ENCODE results near the gene CFAP92.

CFAP92 gene

DNA sequence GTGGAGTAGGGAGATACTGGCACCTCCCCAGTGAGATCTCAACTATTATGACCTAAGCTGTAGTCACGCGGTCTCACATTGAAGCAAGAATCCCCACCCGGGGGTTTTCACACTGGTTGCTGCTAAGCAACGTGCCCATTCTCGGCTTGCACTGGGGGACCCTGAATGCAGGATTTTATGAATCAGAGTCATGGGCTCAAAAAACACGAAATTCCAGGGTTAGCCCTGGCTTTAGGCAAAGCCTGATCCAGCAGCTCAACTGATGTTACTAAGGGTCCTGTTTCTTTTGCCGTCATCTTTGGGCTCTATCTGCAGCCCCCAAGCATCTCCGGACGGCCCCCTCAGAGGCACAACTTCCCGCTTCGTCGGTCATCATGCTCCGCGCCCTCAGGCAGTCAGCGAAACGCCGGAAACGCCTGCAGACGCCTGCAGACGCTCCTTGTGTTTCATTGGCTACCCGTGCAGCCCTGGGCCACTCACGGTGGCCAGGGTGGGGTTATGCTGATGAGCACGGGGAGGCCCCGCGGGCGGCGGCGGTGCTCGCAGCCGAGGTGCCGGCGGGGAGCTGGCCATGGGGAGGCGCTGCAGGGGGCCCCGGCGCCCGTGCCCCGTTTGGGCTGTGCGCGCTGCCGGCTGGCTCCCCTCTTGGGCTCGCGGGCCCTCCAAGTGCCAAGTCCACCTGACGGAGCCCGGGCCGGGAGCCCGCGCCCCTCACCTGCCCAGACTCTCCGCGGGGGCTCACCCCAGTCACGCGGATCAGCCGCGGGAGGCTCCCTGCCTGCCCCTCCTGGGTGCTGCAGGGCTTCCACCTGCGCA is 33.1 kb upstream of the CFAP92 start:
- DNase-seq (ENCODE audit: low spot score), result peak; percentile 82

DNA sequence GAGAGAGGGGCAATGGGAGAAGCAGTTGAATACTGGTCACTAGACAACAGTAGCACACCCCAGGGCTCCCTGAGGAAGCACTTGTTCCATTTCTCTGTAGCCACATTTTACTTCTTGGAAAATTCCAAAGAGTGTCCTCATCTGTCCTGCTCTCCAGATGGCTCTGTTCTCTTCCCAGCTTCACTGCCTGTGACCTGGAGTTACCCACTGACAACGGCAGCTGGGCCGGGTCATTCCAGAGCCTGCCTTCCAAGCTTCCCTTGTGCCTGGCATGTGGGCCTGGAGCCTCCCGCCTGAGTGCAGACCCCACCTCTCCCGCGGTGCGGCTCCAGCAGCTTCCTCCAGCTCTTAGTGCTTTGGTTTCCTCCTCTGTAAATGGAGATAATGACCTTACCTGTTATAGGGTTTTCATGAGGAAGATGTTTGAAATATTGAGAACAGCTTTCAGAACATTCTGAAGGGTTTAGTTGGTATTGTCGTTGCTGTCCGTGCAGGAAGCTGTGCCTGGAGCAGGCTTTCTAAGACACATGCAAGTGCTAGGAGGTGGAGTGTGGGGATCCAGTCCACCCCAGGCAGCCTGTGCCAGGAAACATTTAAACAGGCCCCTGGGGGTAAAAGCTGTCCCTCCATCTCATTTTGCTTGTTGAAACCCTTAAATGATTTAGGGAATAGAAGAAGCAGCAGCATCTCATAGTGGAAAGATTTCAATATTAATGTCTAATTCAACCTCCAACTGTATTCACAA is 32.0 kb upstream of the CFAP92 start:
- peak; percentile 70 for DNase-seq (ENCODE audit: low spot score)

DNA sequence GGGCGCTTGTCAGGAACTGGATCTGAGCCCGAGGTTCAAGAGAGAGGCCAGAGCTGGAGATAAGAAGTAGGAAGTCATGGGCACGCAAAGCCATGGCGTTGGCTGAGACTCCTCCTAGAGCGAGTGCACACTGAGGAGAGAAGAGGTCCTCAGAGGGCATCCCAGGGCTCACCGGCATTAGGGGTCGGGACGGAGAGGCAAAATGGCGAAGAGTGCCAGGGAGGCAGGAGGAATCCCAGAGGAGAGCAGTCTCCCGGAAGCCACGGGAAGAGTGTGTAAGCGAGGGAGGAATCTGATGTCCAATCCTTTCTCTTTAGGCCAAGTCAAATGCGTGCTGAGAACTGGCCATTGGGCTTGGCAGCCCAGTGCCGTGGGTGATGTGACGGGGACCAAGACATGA is 31.2 kb upstream of the CFAP92 start:
- DNase-seq (ENCODE audit: low spot score), result no peak

DNA sequence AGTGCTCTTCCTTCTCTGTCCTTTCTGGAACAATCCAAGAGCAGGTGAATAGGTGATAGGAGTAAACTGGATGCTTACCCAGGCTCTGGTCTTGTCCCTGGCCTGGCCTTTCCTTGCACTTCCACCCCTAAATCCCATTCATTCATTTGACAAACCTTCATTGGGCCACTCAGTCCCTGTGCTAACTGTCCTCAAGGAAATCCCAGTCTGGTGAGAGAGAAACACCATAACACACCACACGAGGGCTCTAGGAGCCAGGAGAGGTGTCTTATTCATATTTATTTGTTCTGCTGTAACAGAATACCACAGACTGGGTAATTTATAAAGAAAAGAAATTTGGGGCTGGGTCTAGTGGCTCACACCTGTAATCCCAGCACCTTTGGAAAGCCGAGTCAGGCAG is 30.0 kb upstream of the CFAP92 start:
- DNase-seq (ENCODE audit: low spot score), result no peak

DNA sequence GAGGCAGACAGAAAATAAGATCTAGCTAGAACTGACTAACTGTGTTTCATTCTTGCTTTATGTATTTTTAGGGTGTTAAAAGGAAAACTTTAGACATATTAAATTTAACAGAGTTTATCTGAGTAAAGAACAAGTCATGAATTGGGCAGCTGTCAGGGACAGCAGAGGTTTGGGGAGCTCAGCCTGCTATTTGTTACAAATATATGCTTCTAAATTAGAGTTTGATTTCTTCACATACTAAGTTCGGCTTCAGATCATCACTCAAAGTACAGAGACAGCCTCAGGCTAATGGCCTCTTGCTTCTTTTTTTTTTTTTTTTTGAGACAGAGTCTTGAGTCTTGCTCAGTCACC is 29.1 kb upstream of the CFAP92 start:
- DNase-seq (ENCODE audit: low spot score), result no peak

DNA sequence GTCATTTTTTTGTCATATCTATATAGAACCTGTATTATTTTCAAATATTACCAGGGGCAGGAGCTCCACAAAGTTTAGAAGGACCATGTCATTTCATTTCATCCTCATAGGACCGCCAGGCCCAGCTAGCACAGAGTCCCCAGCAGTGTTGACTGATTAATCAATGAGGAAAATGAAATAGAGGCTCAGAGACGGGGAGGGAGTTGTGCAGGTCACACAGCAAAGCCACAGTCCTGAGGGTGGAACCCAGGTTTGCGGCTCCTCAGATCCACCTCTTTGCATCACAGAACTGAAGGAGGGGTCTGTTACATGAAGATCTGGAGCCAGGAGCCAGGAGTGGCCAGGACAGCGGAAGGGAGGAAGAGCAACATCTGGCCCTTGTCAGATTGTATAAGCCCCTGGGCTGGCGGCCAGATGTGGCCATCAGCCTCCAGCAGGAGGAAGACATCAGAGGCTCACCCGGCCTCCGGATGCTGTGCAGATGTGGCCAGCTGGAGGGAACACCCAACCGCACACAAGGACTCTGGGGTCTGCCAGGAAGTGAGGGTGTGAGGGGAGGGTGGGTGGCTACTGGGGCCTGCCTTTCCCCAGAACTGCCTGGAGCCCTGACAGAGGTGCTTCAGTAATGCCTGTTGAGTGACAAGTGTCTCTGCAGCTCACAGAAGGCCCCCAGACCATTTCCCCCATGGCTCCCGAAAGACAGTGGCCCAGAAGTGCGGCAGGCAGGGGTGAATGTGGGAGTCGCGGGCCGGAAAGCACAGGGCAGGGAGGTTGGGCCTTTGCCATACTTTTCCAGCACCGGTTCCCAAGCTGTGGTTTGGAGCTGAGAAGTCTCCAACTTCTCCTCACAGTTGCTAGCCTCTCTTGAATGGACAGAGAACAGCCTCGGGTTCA is 28.5 kb upstream of the CFAP92 start:
- DNase-seq (ENCODE audit: low spot score), result peak; percentile 59

DNA sequence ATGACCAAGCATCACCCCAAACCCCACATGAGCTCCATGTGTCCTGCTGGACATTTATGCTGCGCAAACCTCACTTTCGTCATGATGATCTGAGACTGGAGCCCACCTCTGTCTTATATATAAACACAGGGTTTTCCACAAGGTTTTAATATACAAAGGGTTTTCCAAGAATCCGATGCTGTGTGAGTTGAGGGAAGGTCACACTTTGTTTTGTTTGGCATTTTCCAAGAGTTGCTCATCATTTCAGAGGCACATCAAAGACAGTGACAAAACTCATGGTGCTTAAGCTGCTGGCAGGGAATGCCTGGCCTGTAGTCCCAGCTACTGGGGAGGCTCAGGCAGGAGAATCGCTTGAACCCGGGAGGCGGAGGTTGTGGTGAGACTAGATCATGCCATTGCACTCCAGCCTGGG is 27.3 kb upstream of the CFAP92 start:
- DNase-seq (ENCODE audit: low spot score), result peak; percentile 64

DNA sequence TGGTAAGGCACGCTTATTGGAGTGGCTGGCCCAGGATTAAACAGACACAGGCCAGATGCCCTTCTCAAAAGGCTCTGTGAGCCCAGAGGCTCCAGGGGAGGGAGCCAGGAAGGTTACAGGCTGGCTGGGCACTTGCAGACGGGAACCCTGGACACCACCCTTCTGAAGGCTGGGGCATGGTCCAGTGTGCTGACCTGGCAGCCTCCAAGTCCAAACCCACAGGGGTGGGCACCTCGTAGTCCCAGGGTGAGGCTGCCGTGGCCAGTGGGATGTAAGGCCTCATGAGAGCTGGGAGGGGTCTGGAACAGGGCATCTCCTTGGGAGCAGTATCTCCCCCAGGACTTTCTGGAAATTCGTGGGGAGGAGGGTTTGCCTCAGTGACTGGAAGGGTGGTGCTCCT is 26.8 kb upstream of the CFAP92 start:
- DNase-seq (ENCODE audit: low spot score), result no peak

DNA sequence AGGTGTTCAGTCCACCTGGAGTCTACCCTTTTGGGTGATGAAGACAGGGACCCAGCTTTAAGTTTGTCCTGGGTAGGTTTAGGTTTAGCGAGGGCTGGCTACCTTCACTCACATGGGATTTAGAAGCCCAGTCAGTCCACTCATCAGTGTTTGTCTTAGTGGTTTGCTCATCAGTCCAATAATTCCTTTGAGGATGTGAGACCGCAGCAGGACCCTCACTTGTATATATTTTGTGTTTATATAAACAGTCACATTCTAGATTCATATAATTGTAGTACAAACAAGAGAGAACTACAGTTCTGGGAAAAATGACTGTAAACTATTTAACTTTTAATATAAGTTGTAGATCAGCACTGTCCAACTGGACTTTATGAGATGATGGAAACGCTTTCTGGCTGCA is 25.4 kb upstream of the CFAP92 start:
- no peak for DNase-seq (ENCODE audit: low spot score)

DNA sequence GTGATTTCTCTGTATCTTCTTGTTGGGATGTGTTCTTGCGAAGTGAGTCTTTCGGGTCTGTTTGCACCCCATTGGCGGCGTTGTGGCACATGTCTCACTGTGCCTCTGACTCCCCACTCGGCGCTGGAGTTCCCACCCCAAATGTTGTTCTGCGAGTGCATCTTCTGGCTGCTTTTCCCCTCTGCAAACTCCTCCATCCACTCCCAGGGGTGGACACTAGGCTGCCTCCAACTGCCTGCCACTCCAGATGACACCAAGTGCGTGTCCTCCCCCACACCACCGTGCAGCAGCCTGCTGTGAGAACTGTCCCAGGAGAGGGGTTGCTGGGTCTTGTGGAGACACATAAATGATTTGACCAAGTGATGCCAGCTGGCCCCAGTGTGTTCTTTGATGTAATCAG is 24.9 kb upstream of the CFAP92 start:
- no peak for DNase-seq (ENCODE audit: low spot score)

DNA sequence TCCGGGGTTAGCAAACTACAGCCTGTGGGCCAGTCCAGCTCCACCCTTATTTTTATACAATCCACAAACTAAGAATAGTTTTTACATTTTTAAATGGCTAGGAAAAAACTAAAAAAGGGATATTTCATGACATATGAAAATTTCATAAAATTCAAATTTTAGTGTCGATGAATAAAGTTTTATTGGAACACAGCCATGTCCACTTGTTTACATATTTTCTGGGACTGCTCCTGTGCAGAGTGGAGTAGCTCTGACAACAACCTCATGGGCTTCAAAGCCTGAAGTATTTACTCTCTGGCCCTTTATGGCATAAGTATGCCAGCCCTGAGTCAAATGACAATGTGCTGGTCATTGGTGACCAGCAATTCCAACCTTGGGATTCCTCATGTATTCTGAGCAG is 24.4 kb upstream of the CFAP92 start:
- DNase-seq (ENCODE audit: low spot score), result no peak

DNA sequence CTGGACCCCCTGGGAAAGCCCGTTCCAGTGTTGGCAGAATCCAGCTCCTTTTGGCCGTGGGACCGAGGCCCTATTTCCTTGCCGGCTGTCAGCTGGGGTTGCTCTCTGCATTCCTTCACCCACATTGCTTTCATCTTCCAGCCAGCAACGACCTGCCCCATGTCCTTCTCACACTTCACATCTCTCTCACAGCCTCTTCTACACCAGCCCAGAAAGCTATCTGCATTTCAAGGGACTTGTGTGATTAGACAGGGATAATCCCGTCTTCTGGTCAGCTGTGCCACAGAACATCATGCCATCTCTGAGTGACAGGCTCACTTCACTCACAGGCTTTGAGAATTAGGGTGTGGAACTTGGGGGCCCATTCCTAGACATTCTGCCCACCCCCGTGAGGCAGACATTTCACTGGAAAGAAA is 23.6 kb upstream of the CFAP92 start:
- DNase-seq (ENCODE audit: low spot score), result no peak

DNA sequence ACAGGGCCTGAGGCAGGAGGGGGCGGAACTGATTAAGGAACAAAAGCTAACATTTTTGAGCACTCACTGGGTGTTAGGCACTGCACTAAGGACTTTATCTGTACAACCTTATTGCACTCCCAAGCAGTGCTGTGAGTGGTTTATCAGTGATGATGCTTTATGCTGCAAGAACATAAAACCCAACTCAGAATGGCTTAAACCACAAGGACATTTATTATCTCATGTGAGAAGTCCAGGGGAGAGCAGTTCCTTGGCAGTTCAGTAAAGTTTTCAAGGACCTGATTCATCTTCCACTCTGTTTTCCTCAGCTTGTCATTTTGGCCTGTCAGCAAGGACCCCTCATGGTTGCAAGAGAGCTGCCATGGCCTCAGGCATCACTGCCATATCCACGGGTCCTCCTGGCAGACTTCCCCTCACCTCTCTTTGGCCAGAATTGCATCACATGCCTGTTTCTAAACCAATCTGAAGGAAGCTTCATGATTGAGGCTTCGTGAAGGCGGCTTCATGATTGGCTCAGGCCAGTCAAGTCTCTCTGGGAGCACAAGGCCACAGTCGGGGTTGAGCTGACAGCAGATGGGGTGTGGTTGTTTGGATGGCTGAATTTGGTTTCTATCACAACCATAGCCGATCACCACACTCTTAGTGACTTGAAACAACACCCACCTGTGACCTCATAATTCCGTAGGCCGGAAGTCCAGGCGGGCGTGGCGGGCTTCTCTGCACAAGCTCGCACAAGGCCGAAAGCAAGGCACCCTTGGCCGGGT is 23.0 kb upstream of the CFAP92 start:
- DNase-seq (ENCODE audit: low spot score), result no peak

DNA sequence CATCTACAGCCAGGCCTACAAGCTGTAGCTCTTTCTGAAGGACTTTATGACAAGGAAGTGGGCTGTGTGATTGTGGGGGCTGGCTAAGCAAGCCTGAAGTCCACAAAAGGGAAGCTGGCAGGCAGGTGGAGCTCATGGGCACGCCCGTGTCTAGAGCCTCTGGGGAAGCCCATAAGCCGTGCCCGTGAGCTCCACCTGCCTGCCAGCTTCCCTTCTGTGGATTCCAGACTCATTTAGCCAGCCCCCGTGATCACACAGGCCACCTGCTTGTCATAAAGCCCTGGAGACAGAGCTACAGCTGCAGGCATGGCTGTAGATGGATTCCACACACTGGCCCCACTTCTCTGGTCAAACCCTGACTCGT is 22.5 kb upstream of the CFAP92 start:
- DNase-seq (ENCODE audit: low spot score), result no peak

DNA sequence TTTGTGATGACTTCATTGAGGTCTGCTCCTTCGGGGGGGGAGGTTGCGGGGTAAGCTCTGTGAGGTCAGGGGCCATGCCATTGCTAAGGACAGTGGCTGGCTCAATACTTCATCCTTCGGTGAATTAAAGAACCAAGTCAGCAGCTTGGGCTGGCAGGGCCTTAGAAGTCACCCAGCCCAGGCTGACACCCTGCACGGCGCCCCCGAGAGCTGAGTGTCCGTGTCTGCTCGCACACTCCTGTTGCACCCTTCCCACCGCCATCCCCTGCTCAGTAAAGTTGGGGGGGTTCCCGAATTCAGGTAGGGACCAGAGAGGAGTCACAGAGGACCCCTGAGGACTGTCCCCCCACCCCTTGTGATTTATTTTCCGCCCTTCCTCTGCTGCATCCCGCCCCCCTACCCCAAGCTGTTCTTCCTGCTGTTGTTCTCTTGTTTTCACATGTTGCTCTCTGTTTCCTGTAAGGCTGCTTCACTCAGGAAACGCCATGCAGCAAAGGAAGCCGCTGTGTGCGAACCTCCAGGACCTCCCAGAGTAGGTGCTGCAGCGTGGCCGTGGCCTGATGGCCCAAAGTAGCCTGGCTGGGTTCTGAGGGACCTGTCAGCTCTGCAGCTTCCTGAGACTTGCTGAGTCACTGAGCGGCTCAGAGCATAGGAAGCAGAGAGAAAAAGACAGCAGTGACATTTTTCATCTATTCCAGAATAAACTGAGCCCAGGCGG is 21.7 kb upstream of the CFAP92 start:
- DNase-seq (ENCODE audit: low spot score), result no peak

DNA sequence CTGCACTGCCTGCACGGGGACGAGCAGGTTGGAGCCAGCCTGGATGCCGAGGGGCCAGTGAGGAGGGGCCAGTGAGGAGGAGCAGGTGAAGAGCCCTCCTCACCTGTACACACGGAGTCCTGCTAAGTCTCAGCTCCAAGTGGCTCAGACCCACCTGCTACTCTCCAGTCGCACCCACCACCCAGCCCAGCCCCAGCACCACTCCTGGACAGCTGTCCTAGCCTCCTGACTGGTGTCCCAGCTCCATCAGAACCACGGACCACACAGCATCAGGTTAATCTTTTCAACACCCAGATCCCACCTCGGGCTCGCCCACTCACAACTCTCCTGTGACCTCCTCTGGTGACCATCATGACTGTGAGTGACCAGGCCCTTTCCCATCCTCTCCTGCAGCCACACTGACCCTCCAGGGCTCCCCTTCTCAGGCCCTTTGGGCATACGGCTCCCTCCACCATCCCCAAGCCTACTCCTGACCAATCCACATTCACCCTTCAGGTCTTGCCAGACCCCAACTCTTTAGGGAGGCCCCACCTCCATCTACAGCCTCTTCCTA is 21.0 kb upstream of the CFAP92 start:
- DNase-seq (ENCODE audit: low spot score), result no peak

DNA sequence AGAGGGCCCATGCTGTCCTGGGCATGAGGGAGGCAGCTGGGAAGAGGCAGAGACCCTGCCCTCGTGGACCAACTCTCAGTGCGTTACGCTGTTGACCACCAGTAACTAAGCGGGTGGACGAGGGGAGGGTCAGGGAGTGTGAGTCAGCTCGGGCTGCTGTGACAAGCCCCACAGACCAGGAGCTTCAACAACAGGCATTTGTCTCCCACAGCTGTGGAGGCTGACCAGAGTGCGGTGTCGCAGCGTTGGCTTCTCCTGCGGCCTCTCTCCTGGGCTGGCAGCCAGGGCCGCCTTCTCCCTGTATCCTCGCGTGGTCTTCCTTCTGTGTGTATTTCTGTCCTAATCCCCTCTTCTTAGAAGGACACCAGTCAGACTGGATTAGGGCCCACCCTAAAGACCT is 20.3 kb upstream of the CFAP92 start:
- DNase-seq (ENCODE audit: low spot score), result no peak

DNA sequence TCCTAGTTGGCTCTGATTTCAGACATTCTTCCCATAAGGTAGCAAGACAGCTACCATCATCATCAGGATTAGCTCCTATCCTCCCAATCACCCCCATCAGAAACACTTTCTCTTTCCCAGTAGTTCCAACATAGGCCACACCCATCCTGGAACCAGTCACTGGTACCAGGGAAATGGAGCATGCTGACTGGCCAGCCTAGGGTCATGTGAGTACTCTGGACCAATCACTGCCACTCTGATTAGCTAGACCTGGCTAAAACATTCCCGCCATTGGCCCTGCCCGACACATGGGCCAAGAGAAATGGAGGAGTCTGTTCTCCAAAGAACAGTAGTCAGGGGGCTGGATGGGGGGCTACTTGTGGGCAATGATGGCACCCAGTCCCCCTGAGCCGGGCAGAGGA is 19.6 kb upstream of the CFAP92 start:
- no peak for DNase-seq (ENCODE audit: low spot score)

DNA sequence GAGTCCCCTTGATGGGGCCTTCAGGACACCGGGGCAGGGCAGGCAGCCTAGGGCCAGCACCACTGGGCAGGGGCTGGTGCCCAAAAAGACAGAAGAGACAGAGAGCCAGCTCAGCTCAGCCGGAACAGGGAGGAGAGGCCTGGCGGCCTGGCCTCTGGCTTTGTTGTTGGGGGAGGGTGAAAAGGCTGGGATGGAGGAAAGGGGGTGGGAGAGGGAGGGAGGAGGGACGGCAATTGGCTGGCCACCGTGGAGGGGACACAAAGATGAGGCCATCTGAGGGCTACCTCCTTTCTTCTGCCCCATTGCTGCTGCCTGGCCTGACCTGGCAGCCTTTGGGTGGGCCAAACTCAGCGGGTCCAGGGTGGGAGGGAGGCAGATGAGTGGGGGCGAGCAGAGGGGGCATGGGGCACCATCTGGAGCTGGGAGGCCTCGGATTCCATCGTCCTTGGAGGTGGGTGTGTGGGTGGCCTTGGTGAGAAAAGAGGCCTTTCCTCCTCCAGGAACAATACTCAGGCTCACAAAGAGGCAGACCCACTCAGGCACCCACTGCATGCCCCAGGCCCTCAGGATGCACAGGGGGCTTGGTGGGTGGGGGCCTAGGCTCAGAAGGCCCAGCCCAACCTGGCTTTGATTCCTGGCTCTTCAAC is 16.6 kb upstream of the CFAP92 start:
- no peak for DNase-seq (ENCODE audit: low spot score)

DNA sequence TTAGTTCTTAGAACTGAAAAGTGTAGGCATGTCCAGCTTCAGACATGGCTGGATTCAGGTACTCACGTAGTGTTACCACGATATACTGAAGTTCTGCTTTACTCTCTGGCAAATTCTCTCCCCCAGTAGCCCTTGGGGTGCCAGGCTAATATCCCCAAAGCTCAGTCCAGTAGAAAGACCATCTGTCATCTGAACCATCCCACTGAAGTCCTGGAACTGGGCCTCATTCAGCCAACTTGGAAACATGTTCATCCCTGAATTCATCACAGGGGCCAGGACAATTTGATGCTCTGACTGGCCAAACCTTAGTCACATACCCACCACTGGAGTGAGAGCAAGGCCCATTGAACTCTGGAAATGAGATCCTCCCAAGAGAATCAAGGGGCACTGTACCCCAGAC is 15.4 kb upstream of the CFAP92 start:
- no peak for DNase-seq (ENCODE audit: low spot score)

DNA sequence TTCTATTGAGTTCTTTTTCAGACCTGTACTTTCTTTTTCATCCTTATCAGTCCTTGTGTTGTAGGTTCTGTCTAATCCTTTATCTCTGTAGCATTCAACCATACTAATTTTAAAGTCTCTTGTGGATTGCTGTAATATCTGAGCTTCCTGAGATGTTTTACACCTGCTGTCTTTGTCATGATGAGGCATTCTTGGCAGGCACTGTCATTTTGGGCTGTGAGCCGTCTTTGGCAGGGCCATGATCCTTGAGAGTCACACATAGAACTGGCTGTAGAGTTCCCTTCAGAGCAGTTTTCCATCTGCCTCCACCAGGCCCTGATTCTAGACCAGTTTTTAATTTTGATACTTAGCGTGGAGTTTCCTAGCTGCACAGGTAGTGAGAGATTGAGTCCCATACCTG is 13.9 kb upstream of the CFAP92 start:
- DNase-seq (ENCODE audit: low spot score), result no peak
